CD8-positive, alpha-beta memory T cell (primary cell): Measurements from ENCODE around the gene CRIP2. TPM values are rescaled to one million over a fixed set of nuclear protein-coding genes. Genes with fewer than 3 reads are reported as not detected.

Experiments used
- CTCF ChIA-PET: fragments of 350-600 bp; sonication (Branson Sonifier 250); formaldehyde crosslinking; loops from one replicate; lab custom pipeline; 2021; ENCODE audit warnings: antibody characterized with exemption; lab: Charles Lee
- POLR2A ChIA-PET: fragments of 350-600 bp; sonication (Branson Sonifier 250); formaldehyde crosslinking; loops from one replicate; lab custom pipeline; 2021; ENCODE audit warnings: antibody characterized with exemption; lab: Charles Lee
- DNase-seq, 5 donors: peaks; one replicate each; pipeline versions ENCODE4 v3.0.0 to v3.0.0-alpha.2; 2020 to 2022; ENCODE audit warnings: mixed read lengths in 1 of 5
- H3K27ac ChIP-seq: one replicate; pipeline ENCODE4 v1.7.0; 2013; ENCODE audit warnings: low read depth, mild to moderate bottlenecking, low read length, moderate library complexity
- H3K27me3 ChIP-seq: 2 replicates; pipeline ENCODE4 v1.7.0; 2013; ENCODE audit warnings: low read length, mild to moderate bottlenecking; ENCODE audit not compliant: insufficient read depth, poor library complexity, severe bottlenecking
- H3K36me3 ChIP-seq: 2 replicates; pipeline ENCODE4 v1.7.0; 2013; ENCODE audit warnings: mild to moderate bottlenecking, low read length, moderate library complexity; ENCODE audit not compliant: insufficient read depth
- H3K4me1 ChIP-seq: 2 replicates; pipeline ENCODE4 v1.7.0; 2013; ENCODE audit warnings: mild to moderate bottlenecking, low read length, moderate library complexity; ENCODE audit not compliant: insufficient read depth
- H3K4me3 ChIP-seq: 2 replicates; pipeline ENCODE4 v1.7.0; 2013; ENCODE audit warnings: mild to moderate bottlenecking, low read length
- H3K9me3 ChIP-seq: 2 replicates; pipeline ENCODE4 v1.7.0; 2013; ENCODE audit warnings: mild to moderate bottlenecking, low read length
- H3K27ac Mint-ChIP-seq, 8 donors: one replicate each; pipeline ENCODE4 v1.8.0; 2020 to 2021; ENCODE audit warnings: mixed read lengths in 8 of 8, mild to moderate bottlenecking in 6 of 8, inconsistent platforms in 3 of 8, moderate library complexity in 3 of 8
- H3K27me3 Mint-ChIP-seq, 2 donors: one replicate each; pipeline ENCODE4 v1.8.0; 2020 to 2021; ENCODE audit warnings: mixed read lengths in 2 of 2, mild to moderate bottlenecking in 1 of 2, moderate library complexity in 1 of 2
- H3K36me3 Mint-ChIP-seq, 3 donors: one replicate each; pipeline ENCODE4 v1.8.0; 2020 to 2021; ENCODE audit warnings: mixed read lengths in 3 of 3, inconsistent platforms in 1 of 3, mild to moderate bottlenecking in 1 of 3
- H3K4me1 Mint-ChIP-seq, 3 donors: one replicate each; pipeline ENCODE4 v1.8.0; 2020 to 2021; ENCODE audit warnings: mixed read lengths in 3 of 3, inconsistent platforms in 1 of 3, mild to moderate bottlenecking in 1 of 3
- H3K4me3 Mint-ChIP-seq, 7 donors: one replicate each; pipeline ENCODE4 v1.8.0; 2020 to 2021; ENCODE audit warnings: mixed read lengths in 7 of 7, mild to moderate bottlenecking in 6 of 7, moderate library complexity in 4 of 7, inconsistent platforms in 2 of 7
- H3K9me3 Mint-ChIP-seq, 5 donors: one replicate each; pipeline ENCODE4 v1.8.0; 2020 to 2022; ENCODE audit warnings: mixed read lengths in 5 of 5, mild to moderate bottlenecking in 3 of 5, moderate library complexity in 2 of 5, inconsistent platforms in 1 of 5
- polyA plus RNA-seq: library from polyadenylated mRNA; unstranded; fragments of 300-500 nt; fragmentation: Illumina TruSeq; gene quantifications from one replicate; pipeline ENCODE4 v1.2.3, GENCODE V29; 2021
- total RNA-seq, 2 experiments: library from RNA; stranded (reverse); gene quantifications; one replicate each; pipeline ENCODE4 v1.2.3, GENCODE V29; 2021

CRIP2 gene
- total and polyA plus RNA-seq, 3 experiments from 2014 or later: 2.7 to 31.5 (median 4.5) TPM

- no peak overlapping the region for H3K4me3 Mint-ChIP-seq
- no peaks in the 10 kb centered on the region for H3K4me1 ChIP-seq
- POLR2A ChIA-PET: no interaction called here
- H3K4me3 ChIP-seq: no peak overlapping the region
- H3K36me3 Mint-ChIP-seq: peaks cover 0 to 23% (median 4%) of the 10 kb centered on the region in 3 donors
- no peaks in the 10 kb centered on the region for H3K9me3 Mint-ChIP-seq
- no peaks in the 10 kb centered on the region for H3K36me3 ChIP-seq
- no peaks in the 10 kb centered on the region for H3K27me3 ChIP-seq
- no peak for DNase-seq
- CTCF ChIA-PET: no interaction called here
- no peaks in the 10 kb centered on the region for H3K27me3 Mint-ChIP-seq
- no peak overlapping the region for H3K27ac Mint-ChIP-seq
- peaks cover 12 to 20% (median 17%) of the 10 kb centered on the region in 3 donors for H3K4me1 Mint-ChIP-seq
- no peaks in the 10 kb centered on the region for H3K9me3 ChIP-seq
- no peak overlapping the region for H3K27ac ChIP-seq
These were observed 35.4 kb upstream of the CRIP2 start for GRCh38 chr14:105439179-105439578.

DNA sequence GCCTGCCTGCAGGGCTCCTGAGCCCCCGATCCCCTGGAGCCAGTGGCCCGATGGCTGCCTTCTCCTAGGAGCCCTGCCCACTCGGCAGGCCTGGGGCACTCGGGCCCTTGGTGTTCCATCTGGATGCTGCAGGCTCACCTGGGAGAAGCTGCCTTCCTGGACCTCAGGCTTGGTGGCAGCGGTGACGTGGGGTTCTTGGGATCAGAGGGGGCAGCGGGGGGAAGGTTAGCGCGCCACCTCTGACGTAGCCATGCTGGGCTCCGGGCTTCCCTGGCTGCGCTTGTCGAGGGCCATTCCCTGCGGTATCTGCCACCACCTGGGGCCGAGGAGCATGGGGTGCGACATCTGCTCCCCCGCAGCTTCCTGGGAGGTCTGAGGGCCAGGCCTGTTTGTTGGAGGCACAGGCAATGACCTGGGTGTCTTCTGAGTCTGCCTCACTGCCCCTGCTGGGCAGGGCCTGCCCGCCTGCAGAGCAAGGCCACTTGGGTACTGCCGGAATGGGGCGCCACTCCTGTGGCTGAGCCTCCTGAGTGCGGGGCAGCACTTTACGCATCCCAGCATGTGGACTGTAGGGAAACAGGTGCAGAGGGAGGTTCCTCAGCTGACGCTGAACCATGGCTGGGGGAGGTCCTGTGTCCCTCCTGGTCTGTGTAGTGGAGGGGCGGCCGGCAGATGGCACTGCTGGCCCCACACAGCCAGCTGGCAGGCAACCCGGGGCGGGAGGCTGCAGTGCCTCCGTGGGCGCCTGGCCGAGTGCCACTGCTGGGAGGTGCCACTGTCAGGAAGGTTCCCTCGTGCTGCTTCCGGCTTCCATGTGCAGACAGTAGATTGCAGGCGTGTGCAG lies 34.7 kb upstream of the CRIP2 start:
- H3K27me3 ChIP-seq: no peaks in the 10 kb centered on the region
- ChIA-PET POLR2A (no interaction called here), CTCF (no interaction called here)
- H3K4me1 Mint-ChIP-seq: peaks cover 10 to 17% (median 14%) of the 10 kb centered on the region in 3 donors
- no peak overlapping the region for H3K27ac Mint-ChIP-seq
- H3K9me3 ChIP-seq: no peaks in the 10 kb centered on the region
- no peak overlapping the region for H3K27ac ChIP-seq
- H3K36me3 ChIP-seq: no peaks in the 10 kb centered on the region
- no peaks in the 10 kb centered on the region for H3K27me3 Mint-ChIP-seq
- no peaks in the 10 kb centered on the region for H3K4me1 ChIP-seq
- no peak overlapping the region for H3K4me3 Mint-ChIP-seq
- H3K9me3 Mint-ChIP-seq: no peaks in the 10 kb centered on the region
- no peak overlapping the region for H3K4me3 ChIP-seq
- H3K36me3 Mint-ChIP-seq: peaks cover 0 to 23% (median 4%) of the 10 kb centered on the region in 3 donors
- no peak for DNase-seq

- Histone ChIP-seq H3K4me1 (no peaks in the 10 kb centered on the region), H3K27ac (no peak overlapping the region), H3K4me3 (no peak overlapping the region), H3K27me3 (no peaks in the 10 kb centered on the region), H3K36me3 (no peaks in the 10 kb centered on the region), H3K9me3 (no peaks in the 10 kb centered on the region)
- Mint-ChIP-seq H3K36me3 (peaks cover 0 to 22% (median 4%) of the 10 kb centered on the region in 3 donors), H3K27ac (no peak overlapping the region), H3K27me3 (no peaks in the 10 kb centered on the region), H3K4me1 (peaks cover 7 to 13% (median 8%) of the 10 kb centered on the region in 3 donors), H3K9me3 (no peaks in the 10 kb centered on the region), H3K4me3 (no peak overlapping the region)
- no peak for DNase-seq
- CTCF ChIA-PET: no interaction called here
- POLR2A ChIA-PET: no interaction called here
These were observed 34.1 kb upstream of the CRIP2 start for GRCh38 chr14:105440554-105440900.

GRCh38 chr14:105440992-105441391 lies 33.6 kb upstream of the CRIP2 start:
- POLR2A ChIA-PET: no interaction called here
- Mint-ChIP-seq H3K27me3 (no peaks in the 10 kb centered on the region), H3K4me3 (no peak overlapping the region), H3K27ac (no peak overlapping the region), H3K36me3 (peaks cover 0 to 20% (median 4%) of the 10 kb centered on the region in 3 donors), H3K4me1 (peaks cover 4 to 9% (median 6%) of the 10 kb centered on the region in 3 donors), H3K9me3 (no peaks in the 10 kb centered on the region)
- H3K27me3 ChIP-seq: no peaks in the 10 kb centered on the region
- no peaks in the 10 kb centered on the region for H3K9me3 ChIP-seq
- no peak overlapping the region for H3K27ac ChIP-seq
- no peak overlapping the region for H3K4me3 ChIP-seq
- DNase-seq: no peak
- H3K36me3 ChIP-seq: no peaks in the 10 kb centered on the region
- CTCF ChIA-PET: no interaction called here
- no peaks in the 10 kb centered on the region for H3K4me1 ChIP-seq

DNA sequence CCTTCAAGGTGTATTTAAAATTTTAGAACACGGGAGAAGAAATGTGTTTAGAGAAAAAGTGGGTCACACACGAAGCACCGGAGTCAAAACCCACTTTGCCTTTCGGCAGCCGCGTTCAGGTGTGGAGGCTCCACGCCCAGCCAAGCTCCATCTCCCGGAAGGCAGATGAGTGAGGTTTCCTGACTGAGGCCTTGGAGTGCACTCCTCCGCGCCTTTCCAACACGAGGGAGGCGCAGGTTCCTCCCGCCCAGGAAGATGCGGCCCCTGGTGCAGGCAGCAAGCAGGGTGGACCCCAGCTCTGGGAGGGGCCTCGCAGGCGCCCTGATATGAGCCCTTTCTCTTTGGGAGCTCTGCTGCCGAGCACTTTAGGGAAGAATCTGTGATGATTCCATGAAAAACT lies 32.5 kb upstream of the CRIP2 start:
- ChIA-PET CTCF (no interaction called here), POLR2A (no interaction called here)
- Histone ChIP-seq H3K4me1 (no peaks in the 10 kb centered on the region), H3K9me3 (no peaks in the 10 kb centered on the region), H3K27ac (no peak overlapping the region), H3K27me3 (no peaks in the 10 kb centered on the region), H3K4me3 (no peak overlapping the region), H3K36me3 (no peaks in the 10 kb centered on the region)
- Mint-ChIP-seq H3K27ac (no peak overlapping the region), H3K36me3 (peaks cover 0 to 18% (median 2%) of the 10 kb centered on the region in 3 donors), H3K27me3 (no peaks in the 10 kb centered on the region), H3K9me3 (no peaks in the 10 kb centered on the region), H3K4me3 (no peak overlapping the region), H3K4me1 (peaks cover 0 to 4% (median 3%) of the 10 kb centered on the region in 3 donors)
- no peak for DNase-seq

- H3K4me1 ChIP-seq: no peaks in the 10 kb centered on the region
- no peaks in the 10 kb centered on the region for H3K36me3 ChIP-seq
- Mint-ChIP-seq H3K27me3 (no peaks in the 10 kb centered on the region), H3K4me1 (peaks cover 0 to 4% (median 3%) of the 10 kb centered on the region in 3 donors), H3K4me3 (no peak overlapping the region), H3K9me3 (no peaks in the 10 kb centered on the region), H3K27ac (no peak overlapping the region), H3K36me3 (peaks cover 0 to 18% (median 2%) of the 10 kb centered on the region in 3 donors)
- H3K9me3 ChIP-seq: no peaks in the 10 kb centered on the region
- H3K27ac ChIP-seq: no peak overlapping the region
- no peak for DNase-seq
- no peaks in the 10 kb centered on the region for H3K27me3 ChIP-seq
- POLR2A ChIA-PET: no interaction called here
- no peak overlapping the region for H3K4me3 ChIP-seq
- CTCF ChIA-PET: no interaction called here
These were observed 31.8 kb upstream of the CRIP2 start for GRCh38 chr14:105442834-105443233.

DNA sequence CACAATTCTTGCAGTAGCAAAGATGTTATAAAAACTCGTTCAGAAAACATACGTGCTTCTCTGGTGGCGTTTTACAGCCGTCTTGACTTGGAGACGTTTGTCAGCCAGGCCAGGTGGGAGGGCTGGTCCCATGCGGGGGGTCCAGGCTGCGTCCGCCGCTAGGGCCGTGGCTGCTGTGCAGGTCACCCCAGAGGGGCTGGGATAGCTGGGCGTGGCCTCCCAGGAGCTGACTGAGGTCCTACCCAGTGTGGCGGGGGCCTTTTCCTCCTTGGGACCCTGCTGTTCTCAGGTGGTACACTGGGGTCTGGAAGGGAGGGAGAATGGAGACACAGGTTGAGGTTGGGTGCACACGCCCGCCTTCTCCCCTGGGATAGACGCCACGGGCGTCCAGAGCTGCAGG lies 29.8 kb upstream of the CRIP2 start:
- H3K9me3 Mint-ChIP-seq: no peaks in the 10 kb centered on the region
- H3K27me3 Mint-ChIP-seq: no peaks in the 10 kb centered on the region
- H3K9me3 ChIP-seq: no peaks in the 10 kb centered on the region
- H3K27me3 ChIP-seq: no peaks in the 10 kb centered on the region
- no peak overlapping the region for H3K4me3 ChIP-seq
- H3K4me1 Mint-ChIP-seq: peaks cover 0 to 4% (median 3%) of the 10 kb centered on the region in 3 donors
- H3K36me3 Mint-ChIP-seq: peaks cover 0 to 14% (median 2%) of the 10 kb centered on the region in 3 donors
- H3K27ac ChIP-seq: no peak overlapping the region
- POLR2A ChIA-PET: no interaction called here
- CTCF ChIA-PET: no interaction called here
- no peak for DNase-seq
- no peak overlapping the region for H3K4me3 Mint-ChIP-seq
- H3K36me3 ChIP-seq: no peaks in the 10 kb centered on the region
- H3K4me1 ChIP-seq: no peaks in the 10 kb centered on the region
- H3K27ac Mint-ChIP-seq: no peak overlapping the region

DNA sequence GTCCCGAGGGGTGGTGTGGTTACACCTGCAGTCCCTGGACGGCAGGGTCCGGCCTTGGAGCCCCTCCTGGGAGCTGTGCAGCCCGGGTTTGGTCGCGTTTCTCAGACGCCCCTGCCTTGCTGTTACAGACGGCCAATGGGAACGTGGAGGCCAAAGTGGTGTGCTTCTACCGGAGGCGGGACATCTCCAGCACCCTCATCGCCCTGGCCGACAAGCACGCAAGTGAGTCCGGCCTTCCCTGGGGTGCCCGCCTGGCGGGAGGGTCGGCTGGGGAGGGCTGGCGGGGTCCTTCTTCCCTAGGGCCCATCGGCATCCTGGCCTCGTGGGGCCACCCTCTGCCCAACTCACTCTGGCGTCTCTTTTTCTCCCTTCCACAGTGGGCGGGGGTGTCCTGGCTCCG lies 29.3 kb upstream of the CRIP2 start:
- no peaks in the 10 kb centered on the region for H3K4me1 ChIP-seq
- no peak overlapping the region for H3K27ac ChIP-seq
- no peak for DNase-seq
- H3K9me3 Mint-ChIP-seq: no peaks in the 10 kb centered on the region
- no peaks in the 10 kb centered on the region for H3K27me3 Mint-ChIP-seq
- ChIA-PET CTCF (no interaction called here), POLR2A (no interaction called here)
- H3K36me3 ChIP-seq: no peaks in the 10 kb centered on the region
- no peak overlapping the region for H3K27ac Mint-ChIP-seq
- no peaks in the 10 kb centered on the region for H3K27me3 ChIP-seq
- H3K4me3 ChIP-seq: no peak overlapping the region
- H3K4me3 Mint-ChIP-seq: no peak overlapping the region
- peaks cover 0 to 17% (median 2%) of the 10 kb centered on the region in 3 donors for H3K36me3 Mint-ChIP-seq
- H3K9me3 ChIP-seq: no peaks in the 10 kb centered on the region
- H3K4me1 Mint-ChIP-seq: peaks cover 0 to 4% (median 3%) of the 10 kb centered on the region in 3 donors
